Measurements from ENCODE around the gene INHBB. TPM values are rescaled to one million over a fixed set of nuclear protein-coding genes. Genes with fewer than 3 reads are reported as not detected.

Gene INHBB
- total and polyA plus RNA-seq, 9 of the 15 experiments (the other 6 are each of a cell fraction or from before 2014, with no cell fraction given): not detected

GRCh38 chr2:120353931-120354330, 8.0 kb downstream of the INHBB start:
- ChIA-PET CTCF (ENCODE audit: low intra/inter-chr PET ratio) (no interaction called here), POLR2A (interaction anchor here (0.7 kb wide), 1 partner anchor 23 kb away, joined by 3 read pairs; no protein-coding TSS in a partner anchor)
- BruUV-seq (replicated peaks): no TSS peak
- Histone ChIP-seq H3K36me3 (ENCODE audit: control insufficient read depth, insufficient read depth, low read length) (no peaks in the 10 kb centered on the region), H3K4me3 (no peak overlapping the region), H3K9me3 (replicated peaks; ENCODE audit: control insufficient read depth, insufficient read depth, low read depth, low read length) (no peaks in the 10 kb centered on the region), H3K9me1 (ENCODE audit: control insufficient read depth, insufficient read depth, low read length) (no peaks in the 10 kb centered on the region), H4K20me1 (replicated peaks; ENCODE audit: control insufficient read depth, insufficient read depth, low read length) (peaks cover 20% of the 10 kb centered on the region; the same call in 1 of the 2 replicates), H3K9ac (ENCODE audit: insufficient read depth in 1 of 2, low read depth in 2 of 2, low read length in 2 of 2) (no peak overlapping the region), H3K4me2 (ENCODE audit: insufficient read depth, low read length) (no peak overlapping the region), H3K79me2 (ENCODE audit: control insufficient read depth, insufficient read depth, low read length) (no peaks in the 10 kb centered on the region), H3K27me3 (ENCODE audit: control insufficient read depth in 2 of 2, insufficient read depth in 2 of 2, low read length in 2 of 2) (peaks cover 19 to 81% of the 10 kb centered on the region in 2 experiments), H3K27ac (ENCODE audit: extremely low read depth, low read depth, low read length) (no peak overlapping the region), H2AFZ (ENCODE audit: low read depth, low read length) (no peak overlapping the region), H3K4me1 (replicated peaks in 1 of 2; ENCODE audit: control insufficient read depth in 2 of 2, insufficient read depth in 2 of 2, low read length in 2 of 2) (peaks cover 0 to 7% of the 10 kb centered on the region in 2 experiments; a peak in 1 of 5 replicates)
- DNase-seq (ENCODE audit: extremely low read depth in 1 of 4, low spot score in 3 of 4): no peak
- WGBS (ENCODE audit: insufficient coverage, low coverage, missing lambda C conversion rate): 0% methylated on average over 9 of the region's 10 CpGs
- no peak for TF ChIP-seq EP400 (IDR thresholded peaks at IDR 0.05)
- no peak for TF ChIP-seq POLR3A (IDR thresholded peaks at IDR 0.05; ENCODE audit: borderline replicate concordance, extremely low read depth, insufficient read depth, insufficient read length)
- no peak for TF ChIP-seq CHD2 (IDR thresholded peaks at IDR 0.05; ENCODE audit: low read depth, low read length)
- no peak for TF ChIP-seq SMARCC2 (IDR thresholded peaks at IDR 0.05; ENCODE audit: low read depth)
- no peak for TF ChIP-seq BRF2 (IDR thresholded peaks at IDR 0.05; ENCODE audit: borderline replicate concordance, insufficient read depth, insufficient read length)
- ATAC-seq: no peak
- in situ Hi-C loops (cut with MboI): no loop called here
- intact Hi-C loops (cut with micrococcal nuclease): no loop called here
- no peak for FAIRE-seq

Data from K562 (cell line).